CD14-positive monocyte (primary cell): ENCODE data around the gene CLEC1B. TPM values are rescaled to one million over a fixed set of nuclear protein-coding genes. Genes with fewer than 3 reads are reported as not detected.
A peak's percentile ranks its signal among the peaks of the same experiment; 100 is the strongest.

Source experiments
- DNase-seq, 3 donors: peaks; one replicate each; pipeline ENCODE4 v3.0.0-alpha.2; 2011 to 2022
- H2AFZ ChIP-seq: 2 replicates; pipeline ENCODE4 v1.6.0; 2012; ENCODE audit warnings: mild to moderate bottlenecking, low read depth, low read length, inconsistent platforms; ENCODE audit not compliant: insufficient read depth, poor library complexity, severe bottlenecking
- H3K27ac ChIP-seq, 2 donors: 1 replicate in 1 of 2; 2 replicates in 1 of 2; pipeline ENCODE4 v1.5.1; 2012 to 2013; ENCODE audit warnings: low read length in 2 of 2, control low read depth in 1 of 2, inconsistent platforms in 1 of 2, low read depth in 1 of 2, mild to moderate bottlenecking in 1 of 2
- H3K27me3 ChIP-seq, 2 donors: one replicate each; pipeline versions ENCODE4 v1.6.0 to v1.6.1; 2011 to 2013; ENCODE audit warnings: low read length in 2 of 2; ENCODE audit not compliant: control insufficient read depth in 2 of 2, insufficient read depth in 2 of 2
- H3K36me3 ChIP-seq, 2 donors: replicated peaks in 1 of 2; 1 replicate in 1 of 2; 2 replicates in 1 of 2; pipeline versions ENCODE4 v1.5.1 to v1.6.1; 2012 to 2013; ENCODE audit warnings: low read length in 2 of 2, control low read depth in 1 of 2, inconsistent platforms in 1 of 2, mild to moderate bottlenecking in 1 of 2; ENCODE audit not compliant: insufficient read depth in 2 of 2, control insufficient read depth in 1 of 2
- H3K4me1 ChIP-seq, 2 donors: 1 replicate in 1 of 2; 2 replicates in 1 of 2; pipeline versions ENCODE4 v1.5.1 to v1.6.1; 2012 to 2013; ENCODE audit warnings: low read length in 2 of 2, control low read depth in 1 of 2, inconsistent platforms in 1 of 2, mild to moderate bottlenecking in 1 of 2, moderate library complexity in 1 of 2; ENCODE audit not compliant: insufficient read depth in 2 of 2, control insufficient read depth in 1 of 2
- H3K4me2 ChIP-seq: replicated peaks from 2 replicates; pipeline ENCODE3; 2012; ENCODE audit warnings: low read length, moderate library complexity, mild to moderate bottlenecking; ENCODE audit not compliant: poor library complexity, severe bottlenecking; ENCODE audit errors: extremely low read depth
- H3K4me3 ChIP-seq, 3 experiments: fragments of 200-600 bp in 1 of 3; sonication (generic) in 1 of 3; replicated peaks in 1 of 3; 1 replicate in 2 of 3; 2 replicates in 1 of 3; pipeline ENCODE4 v1.5.1; 2011 to 2013; ENCODE audit warnings: low read length in 3 of 3, mild to moderate bottlenecking in 3 of 3, control low read depth in 2 of 3, low read depth in 2 of 3, inconsistent platforms in 1 of 3, moderate library complexity in 1 of 3
- H3K79me2 ChIP-seq: 2 replicates; pipeline ENCODE4 v1.6.0; 2012; ENCODE audit warnings: mild to moderate bottlenecking, control low read depth, inconsistent platforms, low read length, moderate library complexity; ENCODE audit not compliant: insufficient read depth
- H3K9ac ChIP-seq: 2 replicates; pipeline ENCODE4 v1.6.0; 2017; ENCODE audit warnings: low read length, mild to moderate bottlenecking; ENCODE audit not compliant: insufficient read depth, poor library complexity, severe bottlenecking
- H3K9me3 ChIP-seq, 2 donors: replicated peaks in 1 of 2; 1 replicate in 1 of 2; 2 replicates in 1 of 2; pipeline versions ENCODE4 v1.5.1 to v1.6.1; 2012 to 2013; ENCODE audit warnings: low read length in 2 of 2, control low read depth in 1 of 2; ENCODE audit not compliant: control insufficient read depth in 1 of 2, insufficient read depth in 1 of 2
- H4K20me1 ChIP-seq: 2 replicates; pipeline ENCODE4 v1.6.0; 2012; ENCODE audit warnings: mild to moderate bottlenecking, low read length, control low read depth, moderate library complexity; ENCODE audit not compliant: insufficient read depth
- H3K27ac Mint-ChIP-seq, 7 donors: one replicate each; pipeline ENCODE4 v1.8.0; 2020; ENCODE audit warnings: mild to moderate bottlenecking in 7 of 7, mixed read lengths in 7 of 7, moderate library complexity in 6 of 7, inconsistent platforms in 2 of 7
- H3K27me3 Mint-ChIP-seq, 3 donors: one replicate each; pipeline ENCODE4 v1.8.0; 2021 to 2022; ENCODE audit warnings: low read depth in 3 of 3, mild to moderate bottlenecking in 3 of 3, mixed read lengths in 3 of 3, moderate library complexity in 3 of 3, inconsistent platforms in 1 of 3
- H3K36me3 Mint-ChIP-seq, 2 donors: one replicate each; pipeline ENCODE4 v1.8.0; 2020; ENCODE audit warnings: mixed read lengths in 2 of 2, inconsistent platforms in 1 of 2, mild to moderate bottlenecking in 1 of 2
- H3K4me1 Mint-ChIP-seq: one replicate; pipeline ENCODE4 v1.8.0; 2020; ENCODE audit warnings: mild to moderate bottlenecking, mixed read lengths
- H3K4me3 Mint-ChIP-seq, 2 donors: one replicate each; pipeline ENCODE4 v1.8.0; 2020; ENCODE audit warnings: mild to moderate bottlenecking in 2 of 2, mixed read lengths in 2 of 2, moderate library complexity in 1 of 2
- H3K9me3 Mint-ChIP-seq, 7 donors: one replicate each; pipeline ENCODE4 v1.8.0; 2020 to 2022; ENCODE audit warnings: mixed read lengths in 7 of 7, mild to moderate bottlenecking in 6 of 7, moderate library complexity in 6 of 7, inconsistent platforms in 2 of 7
- WGBS: methylation state at CpG from one replicate; pipeline ENCODE4 v1.1.5; 2013; ENCODE audit warnings: missing lambda C conversion rate; ENCODE audit not compliant: insufficient coverage; 5-methylcytosine and 5-hydroxymethylcytosine counted together
- intact Hi-C, 2 donors: fragments of 100-400 bp; cut with micrococcal nuclease; formaldehyde crosslinking; loops; one replicate each; pipeline versions ENCODE4 v1.15.0 to v1.15.1; 2023
- polyA plus RNA-seq, 3 donors: library from polyadenylated mRNA; depleted of rRNA in 1 of 3; unstranded in 2 of 3; stranded (reverse) in 1 of 3; fragments of 300-500 nt in 2 of 3; fragments of >200 nt in 1 of 3; fragmentation: Illumina TruSeq in 2 of 3; gene quantifications; 1 replicate in 2 of 3; 2 replicates in 1 of 3; pipeline ENCODE4 v1.2.3, GENCODE V29; 2012 to 2021
- TF ChIP-seq, protein P1 (sequence below): fragments of 200-600 bp; IDR thresholded peaks from one replicate; pipeline ENCODE4 v1.8.0; 2022; ENCODE audit warnings: antibody characterized with exemption, mild to moderate bottlenecking

CLEC1B gene
- polyA plus RNA-seq, 3 donors = 3.5 to 3.9 TPM; not detected in 1

DNA sequence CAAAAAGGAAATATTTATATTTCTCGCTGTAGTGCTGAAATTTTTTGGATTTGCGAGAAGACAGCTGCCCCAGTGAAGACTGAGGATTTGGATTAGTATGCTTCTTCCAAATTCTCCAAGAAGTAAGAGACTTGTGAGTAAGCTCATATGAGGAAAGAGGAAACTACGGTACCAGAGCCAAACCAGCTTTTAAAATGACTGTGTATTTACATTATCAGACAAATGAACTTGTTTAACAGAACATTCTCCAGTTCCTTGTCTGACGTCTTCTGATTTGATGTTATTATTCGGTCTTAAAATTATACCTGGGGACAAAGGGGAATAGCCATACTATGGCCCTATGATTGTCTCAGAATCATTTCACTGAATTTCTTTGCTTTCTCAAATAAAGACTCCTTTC lies 19.5 kb upstream of the CLEC1B start:
- Histone ChIP-seq H3K27me3 (no peaks in the 10 kb centered on the region), H3K9ac (no peak overlapping the region), H3K27ac (no peak overlapping the region), H2AFZ (no peak overlapping the region), H3K4me2 (no peak overlapping the region), H3K4me3 (no peak overlapping the region), H4K20me1 (no peaks in the 10 kb centered on the region), H3K79me2 (no peaks in the 10 kb centered on the region), H3K4me1 (peaks cover 10 to 13% of the 10 kb centered on the region in 2 donors), H3K9me3 (no peaks in the 10 kb centered on the region), H3K36me3 (peaks cover 21 to 52% of the 10 kb centered on the region in 2 donors)
- no CpG with 5 or more reads among the region's 5 CpGs for WGBS
- Mint-ChIP-seq H3K27me3 (no peaks in the 10 kb centered on the region), H3K4me1 (peaks cover 11% of the 10 kb centered on the region), H3K36me3 (peaks cover 43 to 55% of the 10 kb centered on the region in 2 donors), H3K9me3 (peaks cover 0 to 4% (median 3%) of the 10 kb centered on the region in 7 donors), H3K4me3 (no peak overlapping the region), H3K27ac (peak overlapping the region in 3 of 7 donors; percentile 40 to 69 (median 50))
- intact Hi-C loops = no loop called here
- TF ChIP-seq, protein P1, sequence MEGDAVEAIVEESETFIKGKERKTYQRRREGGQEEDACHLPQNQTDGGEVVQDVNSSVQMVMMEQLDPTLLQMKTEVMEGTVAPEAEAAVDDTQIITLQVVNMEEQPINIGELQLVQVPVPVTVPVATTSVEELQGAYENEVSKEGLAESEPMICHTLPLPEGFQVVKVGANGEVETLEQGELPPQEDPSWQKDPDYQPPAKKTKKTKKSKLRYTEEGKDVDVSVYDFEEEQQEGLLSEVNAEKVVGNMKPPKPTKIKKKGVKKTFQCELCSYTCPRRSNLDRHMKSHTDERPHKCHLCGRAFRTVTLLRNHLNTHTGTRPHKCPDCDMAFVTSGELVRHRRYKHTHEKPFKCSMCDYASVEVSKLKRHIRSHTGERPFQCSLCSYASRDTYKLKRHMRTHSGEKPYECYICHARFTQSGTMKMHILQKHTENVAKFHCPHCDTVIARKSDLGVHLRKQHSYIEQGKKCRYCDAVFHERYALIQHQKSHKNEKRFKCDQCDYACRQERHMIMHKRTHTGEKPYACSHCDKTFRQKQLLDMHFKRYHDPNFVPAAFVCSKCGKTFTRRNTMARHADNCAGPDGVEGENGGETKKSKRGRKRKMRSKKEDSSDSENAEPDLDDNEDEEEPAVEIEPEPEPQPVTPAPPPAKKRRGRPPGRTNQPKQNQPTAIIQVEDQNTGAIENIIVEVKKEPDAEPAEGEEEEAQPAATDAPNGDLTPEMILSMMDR = no peak
- DNase-seq = peak; percentile 30 to 34 (median 33)

- Mint-ChIP-seq H3K27ac (peak overlapping the region in 1 of 7 donors; percentile 58), H3K36me3 (peaks cover 52 to 65% of the 10 kb centered on the region in 2 donors), H3K9me3 (peaks cover 0 to 4% (median 3%) of the 10 kb centered on the region in 7 donors), H3K4me3 (no peak overlapping the region), H3K4me1 (peaks cover 11% of the 10 kb centered on the region), H3K27me3 (no peaks in the 10 kb centered on the region)
- Histone ChIP-seq H3K4me3 (no peak overlapping the region), H3K27me3 (no peaks in the 10 kb centered on the region), H3K4me1 (peaks cover 10 to 13% of the 10 kb centered on the region in 2 donors), H3K4me2 (no peak overlapping the region), H3K36me3 (peaks cover 25 to 67% of the 10 kb centered on the region in 2 donors), H4K20me1 (no peaks in the 10 kb centered on the region), H3K9me3 (no peaks in the 10 kb centered on the region), H3K79me2 (no peaks in the 10 kb centered on the region), H3K9ac (no peak overlapping the region), H2AFZ (no peak overlapping the region), H3K27ac (no peak overlapping the region)
- no peak for DNase-seq
- 14% methylated on average over 1 of the region's 1 CpG for WGBS
- TF ChIP-seq, protein P1 = no peak
- intact Hi-C loops = no loop called here
These were observed 18.0 kb upstream of the CLEC1B start for GRCh38 chr12:10016881-10017280.
